AG04449 (cell line): ENCODE results near the gene DYNLT4.
"Not testable (repeated sequence)": the region's sequence is repeated elsewhere in the genome, so short reads cannot be mapped to it uniquely, and the experiment has no call there.

Experiments used
- CTCF ChIA-PET: fragments of 350-600 bp; formaldehyde crosslinking; extraction: SDS; loops from one replicate; lab custom pipeline; 2021; ENCODE audit warnings: antibody characterized with exemption; lab: Yijun Ruan, JAX
- POLR2A ChIA-PET: fragments of 400-600, 350-600 bp; formaldehyde crosslinking; extraction: SDS; loops from one replicate; lab custom pipeline; 2020; ENCODE audit warnings: antibody characterized with exemption, inconsistent platforms; lab: Yijun Ruan, JAX
- DNase-seq: peaks from one replicate; pipeline ENCODE4 v3.0.0-alpha.2; 2010; ENCODE audit warnings: low read depth, low spot score
- H3K4me3 ChIP-seq: 2 replicates; pipeline ENCODE4 v1.5.1; 2011; ENCODE audit warnings: low read depth, mild to moderate bottlenecking, control low read depth, low read length
- CTCF ChIP-seq: IDR thresholded peaks from one replicate; pipeline ENCODE4 v1.5.1; 2011; ENCODE audit warnings: mild to moderate bottlenecking, moderate library complexity, low read length, control low read depth, inconsistent platforms; ENCODE audit not compliant: insufficient read depth; ENCODE audit errors: missing control alignments

Gene DYNLT4

DNA sequence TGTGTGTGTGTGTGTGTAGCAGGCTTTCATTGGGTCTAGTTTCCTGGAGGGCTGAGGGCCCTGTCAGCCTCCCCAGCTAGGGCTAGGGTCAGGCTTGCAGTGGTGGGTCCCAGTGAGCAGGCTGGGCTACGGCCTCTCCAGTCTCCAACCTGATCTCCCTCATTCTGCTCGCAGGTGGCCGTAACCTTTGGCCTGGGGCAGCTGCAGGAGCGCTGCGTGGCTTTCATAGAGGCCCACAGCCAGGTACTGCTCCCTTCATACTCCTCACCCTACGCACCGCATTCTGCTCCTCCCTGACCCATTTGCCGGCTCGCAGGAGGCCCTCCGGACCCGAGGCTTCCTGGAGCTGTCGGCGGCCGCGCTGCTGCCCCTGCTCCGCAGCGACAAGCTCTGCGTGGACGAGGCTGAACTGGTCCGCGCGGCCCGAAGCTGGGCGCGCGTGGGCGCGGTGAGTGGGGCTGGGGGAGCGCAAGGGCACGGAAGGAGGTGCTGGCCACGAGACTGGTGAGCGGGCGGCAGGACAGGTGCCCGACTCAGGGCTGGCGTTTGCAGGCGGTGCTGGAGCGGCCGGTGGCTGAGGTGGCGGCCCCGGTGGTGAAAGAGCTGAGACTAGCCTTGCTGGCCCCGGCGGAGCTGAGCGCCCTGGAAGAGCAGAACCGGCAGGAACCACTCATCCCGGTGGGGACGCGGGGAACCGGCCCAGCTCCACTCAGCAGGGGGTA, 5.8 kb upstream of the DYNLT4 start:
- H3K4me3 ChIP-seq, result peak overlapping the region; percentile 35
- CTCF ChIA-PET, result interaction anchor here (1.9 to 3.7 kb wide), 2 partner anchors 13 to 20 kb away, joined by 8 to 17 read pairs; partner anchors contain the start of gene PLK3
- POLR2A ChIA-PET, result interaction anchor here (1.1 to 4.6 kb wide), 5 partner anchors 10 to 91 kb away, joined by 3 to 53 read pairs (median 4); partner anchors contain the start of gene PLK3
- no peak for DNase-seq
- no peak for TF ChIP-seq CTCF

DNA sequence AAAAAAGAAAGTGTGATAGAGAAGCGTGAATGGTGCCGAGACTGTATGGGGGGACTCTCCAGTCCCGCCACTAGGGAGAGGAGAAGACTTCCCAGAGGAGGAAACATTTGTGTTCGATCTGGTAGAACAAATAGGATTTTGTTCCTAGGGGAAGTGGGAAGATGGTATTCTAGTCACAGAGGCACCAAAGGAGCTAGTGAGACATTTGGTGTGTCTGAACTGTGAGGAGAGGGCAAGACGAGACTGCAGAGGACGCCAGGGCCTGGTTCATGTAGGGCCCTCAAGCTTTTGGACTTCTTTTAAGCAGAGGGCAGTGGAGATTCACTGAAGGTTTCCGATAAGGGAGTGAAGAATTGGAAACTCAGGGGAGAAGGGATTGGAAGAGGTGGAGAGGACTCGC, 4.1 kb upstream of the DYNLT4 start:
- ChIA-PET CTCF (interaction anchor here (1.8 to 3.7 kb wide), 2 partner anchors 11 to 18 kb away, joined by 5 to 17 read pairs; partner anchors contain the start of gene PLK3), POLR2A (interaction anchor here (0.7 to 4.6 kb wide), 4 partner anchors 8 to 12 kb away, joined by 3 to 53 read pairs (median 6); partner anchors contain the start of gene PLK3)
- TF ChIP-seq CTCF, result no peak
- H3K4me3 ChIP-seq, result peak overlapping the region; percentile 6; the same call in 1 of the 2 replicates
- DNase-seq, result no peak

DNA sequence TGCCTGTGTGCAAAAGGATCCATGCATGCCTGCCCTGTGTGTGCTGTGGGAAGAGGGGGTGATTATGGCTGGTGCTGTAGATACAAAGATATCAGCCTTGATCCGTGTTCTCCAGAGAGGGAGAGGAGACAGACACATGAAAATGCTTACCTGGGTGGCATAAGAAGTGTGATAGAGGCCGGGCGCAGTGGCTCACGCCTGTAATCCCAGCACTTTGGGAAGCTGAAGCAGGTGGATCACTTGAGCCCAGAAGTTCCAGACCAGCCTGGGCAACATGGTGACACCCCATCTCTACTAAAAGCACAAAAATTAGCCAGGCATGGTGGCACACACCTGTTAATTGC, 3.6 kb upstream of the DYNLT4 start:
- ChIA-PET CTCF (interaction anchor here (1.8 to 3.7 kb wide), 4 partner anchors 10 to 82 kb away, joined by 5 to 32 read pairs (median 13); partner anchors contain the start of gene PLK3), POLR2A (interaction anchor here (0.6 to 4.6 kb wide), 4 partner anchors 9 to 200 kb away, joined by 3 to 53 read pairs (median 6); partner anchors contain the start of gene PLK3)
- not testable (repeated sequence) for H3K4me3 ChIP-seq, DNase-seq

DNA sequence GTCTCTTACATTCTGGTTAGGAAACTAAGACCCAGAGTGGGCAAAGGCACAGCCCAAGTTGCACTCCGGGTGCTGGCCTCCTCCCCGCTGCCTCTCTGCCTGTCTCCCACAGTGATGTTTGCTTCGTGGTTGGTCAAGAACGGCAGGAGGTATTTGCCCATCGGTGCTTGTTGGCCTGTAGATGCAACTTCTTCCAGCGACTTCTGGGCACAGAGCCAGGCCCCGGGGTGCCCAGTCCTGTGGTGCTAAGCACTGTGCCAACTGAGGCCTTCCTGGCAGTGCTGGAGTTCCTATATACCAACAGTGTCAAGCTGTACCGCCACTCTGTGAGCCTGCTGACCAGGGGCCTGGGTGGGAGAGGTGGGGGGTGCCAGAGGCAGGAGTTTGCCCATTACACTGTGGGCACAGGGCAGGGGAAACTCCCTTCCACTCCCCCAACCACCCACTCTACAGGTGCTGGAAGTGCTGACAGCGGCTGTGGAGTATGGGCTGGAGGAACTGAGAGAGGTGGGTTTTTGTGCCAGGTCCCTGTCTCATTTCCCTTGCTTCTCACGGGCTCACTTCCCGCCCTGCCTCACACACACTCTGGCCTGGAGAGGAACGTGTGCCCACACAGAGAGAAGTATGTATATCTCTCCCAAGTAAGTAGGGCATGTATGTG, 3.1 kb upstream of the DYNLT4 start:
- no peak for DNase-seq
- no peak for TF ChIP-seq CTCF
- POLR2A ChIA-PET, result interaction anchor here (0.6 to 4.9 kb wide), 9 partner anchors 8 to 200 kb away, joined by 3 to 69 read pairs (median 8); partner anchors contain the start of genes PLK3 and RPS8
- peak overlapping the region; percentile 8; the same call in 1 of the 2 replicates for H3K4me3 ChIP-seq
- CTCF ChIA-PET, result interaction anchor here (1.3 to 3.0 kb wide), 5 partner anchors 9 to 204 kb away, joined by 5 to 32 read pairs (median 9); partner anchors contain the start of gene PLK3

DNA sequence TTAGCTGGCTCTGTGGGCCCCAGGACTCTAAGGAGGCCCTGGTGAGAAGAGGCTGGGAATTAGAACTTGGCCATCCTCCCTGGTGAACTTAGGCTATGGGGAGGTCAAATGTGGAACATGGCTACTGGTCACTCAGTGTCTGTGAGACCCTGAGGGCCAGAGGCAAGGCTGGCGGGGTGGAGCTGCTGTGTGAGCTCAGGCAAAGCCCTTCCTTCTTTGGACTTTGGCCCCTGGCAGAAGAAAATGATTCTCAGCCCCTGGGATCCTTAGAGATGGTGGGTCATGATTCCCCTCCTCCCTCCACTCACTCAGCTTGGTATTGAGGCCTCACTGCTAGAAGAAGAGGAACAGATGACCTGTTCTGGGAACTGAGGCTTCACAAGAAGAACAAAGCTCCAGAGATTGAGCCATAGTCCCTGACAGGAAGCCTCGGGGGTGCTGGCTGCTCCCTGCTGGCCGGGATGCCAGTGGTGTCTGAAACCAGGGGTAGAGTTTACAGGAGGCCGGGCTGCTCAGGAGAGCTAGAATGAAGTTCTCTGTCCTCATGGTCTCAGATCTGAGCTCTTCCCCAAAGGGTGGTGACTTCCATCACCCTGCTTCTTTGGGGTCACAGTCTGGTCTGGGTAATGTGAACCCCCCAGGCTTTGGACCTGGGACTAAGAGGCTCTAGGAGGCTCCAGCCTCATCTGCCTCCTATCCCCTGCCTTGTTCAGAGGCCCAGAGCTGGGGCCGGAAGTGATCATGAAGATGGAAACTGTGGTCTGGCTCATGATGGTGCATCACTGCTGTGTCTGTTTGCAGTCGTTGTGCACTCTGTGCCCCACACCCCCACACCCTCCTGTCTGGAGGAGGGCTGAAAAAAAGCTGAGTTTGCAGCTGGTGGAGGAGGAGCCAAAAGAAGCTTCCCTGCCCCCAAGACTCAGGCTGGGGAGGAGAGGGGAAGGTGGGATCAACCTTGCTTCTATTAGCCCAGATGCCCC, 2.1 kb upstream of the DYNLT4 start:
- peak; percentile 33 for DNase-seq

More for the DNA sequence above, 2.1 kb upstream of the DYNLT4 start:
- peak overlapping the region; percentile 57 for H3K4me3 ChIP-seq
- POLR2A ChIA-PET, result interaction anchor here (0.6 to 4.9 kb wide), 11 partner anchors 9 to 712 kb away, joined by 3 to 69 read pairs (median 4); partner anchors contain the start of genes PLK3, PRDX1, RPS8 and UROD
- TF ChIP-seq CTCF, result no peak
- CTCF ChIA-PET, result interaction anchor here (1.0 to 3.0 kb wide), 10 partner anchors 8 to 205 kb away, joined by 3 to 32 read pairs (median 8); partner anchors contain the start of genes PLK3 and RNU5D-1
